Measurements from ENCODE around the gene DGKH.

The DGKH gene

GRCh38 chr13:42284068-42284467 lies 235.6 kb downstream of the DGKH start:
- H3K4me1 ChIP-seq (ENCODE audit: control insufficient read depth in 1 of 2, insufficient read depth in 1 of 2, low read depth in 1 of 2, low read length in 1 of 2), result peaks cover 4 to 7% of the 10 kb centered on the region in 2 experiments
- H3K4me3 ChIP-seq (ENCODE audit: low read depth in 1 of 2, low read length in 1 of 2), result no peak overlapping the region
- H3K9me3 ChIP-seq, result no peaks in the 10 kb centered on the region
- no peak for TF ChIP-seq CTCF (IDR thresholded peaks at IDR 0.05)
- no peaks in the 10 kb centered on the region for H3K27me3 ChIP-seq
- H3K36me3 ChIP-seq, result peaks cover 12% of the 10 kb centered on the region
- H3K27ac ChIP-seq, result no peak overlapping the region

Measured in neutrophil (primary cell).